ENCODE results near the gene RPL7A. TPM values are rescaled to one million over a fixed set of nuclear protein-coding genes. Genes with fewer than 3 reads are reported as not detected.
A peak's percentile ranks its signal among the peaks of the same experiment; 100 is the strongest.

Gene RPL7A
- total and polyA plus RNA-seq, 2 of the 13 experiments (the other 11 are each of a cell fraction or from before 2014, with no cell fraction given), result 2,401 to 2,938 TPM

GRCh38 chr9:133360400-133361393 lies 12.7 kb downstream of the RPL7A start (continued):
- peak; percentile 54; the same call in 1 of the 2 replicates for TF ChIP-seq RXRA (CRISPR knock-in tag; IDR thresholded peaks at IDR 0.05)
- TF ChIP-seq HIVEP1 (CRISPR knock-in tag; IDR thresholded peaks at IDR 0.05), result no peak
- peak; percentile 37; the same call in 1 of the 2 replicates for TF ChIP-seq ZFY (CRISPR knock-in tag; IDR thresholded peaks at IDR 0.05)
- 0 out of 2 replicates have a peak, but pooled peaks have one; percentile 28 for TF ChIP-seq HIC2 (CRISPR knock-in tag; IDR thresholded peaks at IDR 0.05; ENCODE audit: low read depth)
- TF ChIP-seq ZNF234 (CRISPR knock-in tag; conservative IDR thresholded peaks at IDR 0.05), result no peak
- no peak for TF ChIP-seq BCL6 (CRISPR knock-in tag; IDR thresholded peaks at IDR 0.05)
- no peak for TF ChIP-seq FOXK1 (CRISPR knock-in tag; IDR thresholded peaks at IDR 0.05; ENCODE audit: borderline replicate concordance, low read depth)
- TF ChIP-seq PAF1 (CRISPR knock-in tag; IDR thresholded peaks at IDR 0.05), result peak; percentile 61
- TF ChIP-seq ZBTB7B (CRISPR knock-in tag; IDR thresholded peaks at IDR 0.05), result 0 out of 2 replicates have a peak, but pooled peaks have one; percentile 27
- no peak for TF ChIP-seq FOXA1 (IDR thresholded peaks at IDR 0.05)
- TF ChIP-seq FOXA1 (CRISPR knock-in tag; IDR thresholded peaks at IDR 0.05), result no peak
- 0 out of 2 replicates have a peak, but pooled peaks have one; percentile 19 for TF ChIP-seq TOPORS (CRISPR knock-in tag; IDR thresholded peaks at IDR 0.05)
- TF ChIP-seq ZNF547 (CRISPR knock-in tag; IDR thresholded peaks at IDR 0.05), result peak; percentile 44; the same call in 1 of the 2 replicates
- TF ChIP-seq AGO2 (optimal IDR thresholded peaks at IDR 0.05; ENCODE audit: low read depth, low read length), result peak; percentile 66
- TF ChIP-seq CREBL2 (CRISPR knock-in tag; IDR thresholded peaks at IDR 0.05; ENCODE audit: borderline replicate concordance), result no peak
- no peak for TF ChIP-seq HNF1A (IDR thresholded peaks at IDR 0.05; ENCODE audit: low read depth)
- 0 out of 2 replicates have a peak, but pooled peaks have one; percentile 24 for TF ChIP-seq HNF1A (CRISPR knock-in tag; IDR thresholded peaks at IDR 0.05; ENCODE audit: borderline replicate concordance)
- TF ChIP-seq ONECUT2 (CRISPR knock-in tag; IDR thresholded peaks at IDR 0.05), result no peak
- TF ChIP-seq PRPF4 (IDR thresholded peaks at IDR 0.05; ENCODE audit: low read depth, low read length, poor library complexity, severe bottlenecking), result no peak
- no peak for TF ChIP-seq TBX2 (CRISPR knock-in tag; IDR thresholded peaks at IDR 0.05; ENCODE audit: borderline replicate concordance)
- no peak for TF ChIP-seq ZFAT (CRISPR knock-in tag; conservative IDR thresholded peaks at IDR 0.05)
- peak; percentile 33; the same call in 1 of the 2 replicates for TF ChIP-seq RXRB (CRISPR knock-in tag; IDR thresholded peaks at IDR 0.05; ENCODE audit: borderline replicate concordance)
- TF ChIP-seq HNF4A (CRISPR knock-in tag; IDR thresholded peaks at IDR 0.05), result peak; percentile 58
- TF ChIP-seq ERF (CRISPR knock-in tag; IDR thresholded peaks at IDR 0.05), result no peak
- no peak for TF ChIP-seq SNAI1 (CRISPR knock-in tag; IDR thresholded peaks at IDR 0.05; ENCODE audit: borderline replicate concordance)

Measured in HepG2 (cell line).